Esophagus squamous epithelium (tissue), 4 donors: ENCODE data around the gene DNMT3B.

ENCODE experiments used
- POLR2A ChIP-seq, 4 donors: fragments of 450-650 bp; IDR thresholded peaks; one replicate each; pipeline ENCODE4 v1.6.1; 2017; ENCODE audit warnings: antibody characterized with exemption in 4 of 4, mild to moderate bottlenecking in 4 of 4, moderate library complexity in 3 of 4
- TF ChIP-seq, protein P1 (sequence below), 6 experiments: fragments of 450-650 bp in 4 of 6; fragments of 200-600 bp in 2 of 6; sonication (generic) in 2 of 6; IDR thresholded peaks; one replicate each; pipeline ENCODE4 v1.5.1; 2016 to 2019; ENCODE audit warnings: antibody characterized with exemption in 6 of 6, mild to moderate bottlenecking in 4 of 6, moderate library complexity in 4 of 6

DNA sequence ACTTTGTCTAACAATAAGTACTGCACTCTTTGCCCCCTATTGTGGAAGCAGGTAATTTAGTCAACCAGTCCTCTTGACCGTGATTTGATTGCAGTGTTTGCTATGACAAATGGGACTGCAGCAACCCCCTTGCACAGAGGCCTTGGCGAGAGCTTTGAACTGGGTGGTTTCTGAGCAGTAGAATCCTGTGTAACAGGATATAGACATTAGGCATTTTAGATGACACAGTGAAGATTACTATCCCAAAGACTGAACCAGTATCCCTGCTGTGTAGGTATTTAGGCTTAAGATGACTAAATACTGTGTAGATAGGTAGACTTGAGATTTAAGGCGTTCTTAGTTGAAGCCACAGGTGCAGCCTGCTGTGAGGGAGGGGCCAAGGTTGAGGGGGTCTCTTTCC lies 9.9 kb downstream of the DNMT3B start:
- TF ChIP-seq, protein P1, sequence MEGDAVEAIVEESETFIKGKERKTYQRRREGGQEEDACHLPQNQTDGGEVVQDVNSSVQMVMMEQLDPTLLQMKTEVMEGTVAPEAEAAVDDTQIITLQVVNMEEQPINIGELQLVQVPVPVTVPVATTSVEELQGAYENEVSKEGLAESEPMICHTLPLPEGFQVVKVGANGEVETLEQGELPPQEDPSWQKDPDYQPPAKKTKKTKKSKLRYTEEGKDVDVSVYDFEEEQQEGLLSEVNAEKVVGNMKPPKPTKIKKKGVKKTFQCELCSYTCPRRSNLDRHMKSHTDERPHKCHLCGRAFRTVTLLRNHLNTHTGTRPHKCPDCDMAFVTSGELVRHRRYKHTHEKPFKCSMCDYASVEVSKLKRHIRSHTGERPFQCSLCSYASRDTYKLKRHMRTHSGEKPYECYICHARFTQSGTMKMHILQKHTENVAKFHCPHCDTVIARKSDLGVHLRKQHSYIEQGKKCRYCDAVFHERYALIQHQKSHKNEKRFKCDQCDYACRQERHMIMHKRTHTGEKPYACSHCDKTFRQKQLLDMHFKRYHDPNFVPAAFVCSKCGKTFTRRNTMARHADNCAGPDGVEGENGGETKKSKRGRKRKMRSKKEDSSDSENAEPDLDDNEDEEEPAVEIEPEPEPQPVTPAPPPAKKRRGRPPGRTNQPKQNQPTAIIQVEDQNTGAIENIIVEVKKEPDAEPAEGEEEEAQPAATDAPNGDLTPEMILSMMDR (IDR thresholded peaks at IDR 0.05), result no peak
- TF ChIP-seq POLR2A (IDR thresholded peaks at IDR 0.05), result no peak
